Erythroblast (primary cell): ENCODE results near the gene SPDYE4.

Source experiments
- GATA1 ChIP-seq: IDR thresholded peaks from 2 replicates; pipeline ENCODE4 v1.6.1; 2011; ENCODE audit warnings: low read depth, mild to moderate bottlenecking, control low read depth, low read length, moderate library complexity
- POLR2A ChIP-seq: IDR thresholded peaks from 2 replicates; pipeline ENCODE4 v1.6.1; 2011; ENCODE audit warnings: mild to moderate bottlenecking, low read length

GRCh38 chr17:8741771-8742170 is 16.6 kb downstream of the SPDYE4 start:
- TF ChIP-seq POLR2A (no peak), GATA1 (no peak)
